ENCODE measurements around the gene IGFBP5. TPM values are rescaled to one million over a fixed set of nuclear protein-coding genes. Genes with fewer than 3 reads are reported as not detected.

IGFBP5 gene
- total and polyA plus RNA-seq, 2 donors (not counting 1 experiment from before 2014, with no cell fraction given) = not detected

- CTCF ChIA-PET = interaction anchor here (2.8 kb wide), 1 partner anchor 9 kb away, joined by 13 read pairs; no protein-coding TSS in a partner anchor
- no peak overlapping the region for H3K4me2 ChIP-seq (replicated peaks; ENCODE audit: low read depth, low read length, poor library complexity, severe bottlenecking)
- WGBS (ENCODE audit: insufficient coverage) = 76% methylated on average over 4 of the region's 6 CpGs
- no peak for DNase-seq
- no peak for TF ChIP-seq CTCF (IDR thresholded peaks at IDR 0.05)
- no peaks in the 10 kb centered on the region for H3K79me2 ChIP-seq (ENCODE audit: control insufficient read depth, insufficient read depth, low read length)
- H3K4me3 ChIP-seq (ENCODE audit: control extremely low read depth in 1 of 5, extremely low read depth in 1 of 5, insufficient read depth in 1 of 5, low read depth in 2 of 5, low read length in 4 of 5) = no peak overlapping the region
- no peaks in the 10 kb centered on the region for H3K9me3 Mint-ChIP-seq (ENCODE audit: insufficient read depth)
- H2AFZ ChIP-seq (ENCODE audit: insufficient read depth, low read depth, low read length, poor library complexity, severe bottlenecking) = no peak overlapping the region
- H3K4me1 Mint-ChIP-seq = no peaks in the 10 kb centered on the region
- no peak overlapping the region for H3K27ac ChIP-seq (ENCODE audit: low read length in 2 of 2)
- H3K27ac Mint-ChIP-seq = no peak overlapping the region
- H3K36me3 ChIP-seq (replicated peaks in 1 of 2; ENCODE audit: control extremely low read depth in 1 of 2, control insufficient read depth in 1 of 2, extremely low read depth in 1 of 2, insufficient read depth in 2 of 2, low read length in 1 of 2) = no peaks in the 10 kb centered on the region
- no peaks in the 10 kb centered on the region for H4K20me1 ChIP-seq (ENCODE audit: control insufficient read depth, insufficient read depth, low read length, poor library complexity, severe bottlenecking)
- intact Hi-C loops (cut with micrococcal nuclease) = no loop called here
- peaks cover 19% of the 10 kb centered on the region for H3K27me3 Mint-ChIP-seq
- H3K9ac ChIP-seq (ENCODE audit: low read length) = no peak overlapping the region
- POLR2A ChIA-PET = no interaction called here
- no peak overlapping the region for H3K4me3 Mint-ChIP-seq
- no peaks in the 10 kb centered on the region for H3K9me3 ChIP-seq (ENCODE audit: control extremely low read depth in 1 of 3, control insufficient read depth in 2 of 3, insufficient read depth in 1 of 3, low read length in 2 of 3)
- H3K27me3 ChIP-seq (replicated peaks in 1 of 4; ENCODE audit: control extremely low read depth in 1 of 4, control insufficient read depth in 3 of 4, insufficient read depth in 4 of 4, low read length in 3 of 4) = peaks cover 0 to 7% (median 0%) of the 10 kb centered on the region in 4 experiments
- no peaks in the 10 kb centered on the region for H3K4me1 ChIP-seq (ENCODE audit: control insufficient read depth in 2 of 2, insufficient read depth in 2 of 2, low read length in 2 of 2)
- no peak for ATAC-seq (ENCODE audit: low read depth)
Measured at GRCh38 chr2:216658757-216659156, 36.6 kb downstream of the IGFBP5 start.

- Histone ChIP-seq H4K20me1 (ENCODE audit: control insufficient read depth, insufficient read depth, low read length, poor library complexity, severe bottlenecking) (no peaks in the 10 kb centered on the region), H3K27ac (ENCODE audit: low read length in 2 of 2) (no peak overlapping the region), H3K9ac (ENCODE audit: low read length) (no peak overlapping the region), H3K4me3 (ENCODE audit: control extremely low read depth in 1 of 5, extremely low read depth in 1 of 5, insufficient read depth in 1 of 5, low read depth in 2 of 5, low read length in 4 of 5) (no peak overlapping the region), H3K4me1 (ENCODE audit: control insufficient read depth in 2 of 2, insufficient read depth in 2 of 2, low read length in 2 of 2) (no peaks in the 10 kb centered on the region), H3K9me3 (ENCODE audit: control extremely low read depth in 1 of 3, control insufficient read depth in 2 of 3, insufficient read depth in 1 of 3, low read length in 2 of 3) (no peaks in the 10 kb centered on the region), H3K4me2 (replicated peaks; ENCODE audit: low read depth, low read length, poor library complexity, severe bottlenecking) (no peak overlapping the region), H3K36me3 (replicated peaks in 1 of 2; ENCODE audit: control extremely low read depth in 1 of 2, control insufficient read depth in 1 of 2, extremely low read depth in 1 of 2, insufficient read depth in 2 of 2, low read length in 1 of 2) (no peaks in the 10 kb centered on the region), H2AFZ (ENCODE audit: insufficient read depth, low read depth, low read length, poor library complexity, severe bottlenecking) (no peak overlapping the region), H3K27me3 (replicated peaks in 1 of 4; ENCODE audit: control extremely low read depth in 1 of 4, control insufficient read depth in 3 of 4, insufficient read depth in 4 of 4, low read length in 3 of 4) (peaks cover 0 to 6% (median 0%) of the 10 kb centered on the region in 4 experiments), H3K79me2 (ENCODE audit: control insufficient read depth, insufficient read depth, low read length) (no peaks in the 10 kb centered on the region)
- ChIA-PET CTCF (interaction anchor here (2.8 kb wide), 1 partner anchor 10 kb away, joined by 13 read pairs; no protein-coding TSS in a partner anchor), POLR2A (no interaction called here)
- Mint-ChIP-seq H3K4me1 (no peaks in the 10 kb centered on the region), H3K4me3 (no peak overlapping the region), H3K27me3 (peaks cover 26% of the 10 kb centered on the region), H3K27ac (no peak overlapping the region), H3K9me3 (ENCODE audit: insufficient read depth) (no peaks in the 10 kb centered on the region)
- TF ChIP-seq CTCF (IDR thresholded peaks at IDR 0.05) (no peak), EZH2 (IDR thresholded peaks at IDR 0.05; ENCODE audit: borderline replicate concordance, insufficient read depth, low read depth, low read length, poor library complexity, severe bottlenecking) (no peak)
- 89% methylated on average over 4 of the region's 7 CpGs for WGBS (ENCODE audit: insufficient coverage)
- no peak for ATAC-seq (ENCODE audit: low read depth)
- DNase-seq = no peak
- intact Hi-C loops (cut with micrococcal nuclease) = no loop called here
Measured at GRCh38 chr2:216657980-216658379, 37.4 kb downstream of the IGFBP5 start.

Measured in B cell (primary cell).